ENCODE results near the gene ISX.
"Not testable (repeated sequence)": the region's sequence is repeated elsewhere in the genome, so short reads cannot be mapped to it uniquely, and the experiment has no call there.

ISX gene

GRCh38 chr22:35065796-35066218, at the start of gene ISX:
ISX (plus strand) TSS chr22:35066158; CDS start chr22:35067088, 930 bp downstream.
- DNase-seq, result no peak

GRCh38 chr22:35016909-35017308, 49.0 kb upstream of the ISX start:
- no peak for DNase-seq

- DNase-seq, result no peak
These were observed 47.0 kb upstream of the ISX start for GRCh38 chr22:35018995-35019394.

GRCh38 chr22:35020517-35020916, 45.4 kb upstream of the ISX start:
- no peak for DNase-seq

- DNase-seq, result no peak
These were observed 44.8 kb upstream of the ISX start for GRCh38 chr22:35021161-35021560.

GRCh38 chr22:35022291-35022690, 43.7 kb upstream of the ISX start:
- DNase-seq, result no peak

- peak in 1 of 2 donors; percentile 5 for DNase-seq
These were observed 42.1 kb upstream of the ISX start for GRCh38 chr22:35023692-35024363.

- DNase-seq, result no peak
These were observed 41.6 kb upstream of the ISX start for GRCh38 chr22:35024364-35024692.

GRCh38 chr22:35030112-35030511, 35.8 kb upstream of the ISX start:
- DNase-seq, result not testable (repeated sequence)

GRCh38 chr22:35032571-35032970, 33.4 kb upstream of the ISX start:
- no peak for DNase-seq

GRCh38 chr22:35033635-35034296, 32.2 kb upstream of the ISX start:
- DNase-seq, result no peak

- no peak for DNase-seq
These were observed 31.0 kb upstream of the ISX start for GRCh38 chr22:35034963-35035362.

- no peak for DNase-seq
These were observed 28.9 kb upstream of the ISX start for GRCh38 chr22:35037089-35037488.

- DNase-seq, result no peak
These were observed 26.3 kb upstream of the ISX start for GRCh38 chr22:35039625-35040024.

GRCh38 chr22:35043252-35043933, 22.6 kb upstream of the ISX start:
- DNase-seq, result no peak

- no peak for DNase-seq
These were observed 22.0 kb upstream of the ISX start for GRCh38 chr22:35043934-35044319.

GRCh38 chr22:35044607-35045390, 21.2 kb upstream of the ISX start:
- DNase-seq, result no peak

GRCh38 chr22:35045451-35045850, 20.5 kb upstream of the ISX start:
- no peak for DNase-seq

- DNase-seq, result no peak
These were observed 19.1 kb upstream of the ISX start for GRCh38 chr22:35046744-35047462.

GRCh38 chr22:35050038-35050437, 15.9 kb upstream of the ISX start:
- DNase-seq, result not testable (repeated sequence)

- no peak for DNase-seq
These were observed 14.9 kb upstream of the ISX start for GRCh38 chr22:35051013-35051535.

GRCh38 chr22:35051791-35052190, 14.2 kb upstream of the ISX start:
- DNase-seq, result no peak
